Subcutaneous adipose tissue (tissue), 4 donors: ENCODE results near the gene LAMTOR4. TPM values are rescaled to one million over a fixed set of nuclear protein-coding genes. Genes with fewer than 3 reads are reported as not detected.

Experiments
- total RNA-seq, 4 donors: library from RNA; depleted of rRNA; stranded (reverse); fragments of >200 nt; gene quantifications; one replicate each; pipeline ENCODE4 v1.1.0, GENCODE V29; 2016
- TF ChIP-seq, protein P1 (sequence below): fragments of 450-650 bp; IDR thresholded peaks from one replicate; pipeline ENCODE4 v1.5.1; 2016; ENCODE audit warnings: low read depth, mild to moderate bottlenecking, control low read depth, antibody characterized with exemption, moderate library complexity

The LAMTOR4 gene
- total RNA-seq, 4 donors from 2014 or later = 142 to 268 (median 250) TPM

DNA sequence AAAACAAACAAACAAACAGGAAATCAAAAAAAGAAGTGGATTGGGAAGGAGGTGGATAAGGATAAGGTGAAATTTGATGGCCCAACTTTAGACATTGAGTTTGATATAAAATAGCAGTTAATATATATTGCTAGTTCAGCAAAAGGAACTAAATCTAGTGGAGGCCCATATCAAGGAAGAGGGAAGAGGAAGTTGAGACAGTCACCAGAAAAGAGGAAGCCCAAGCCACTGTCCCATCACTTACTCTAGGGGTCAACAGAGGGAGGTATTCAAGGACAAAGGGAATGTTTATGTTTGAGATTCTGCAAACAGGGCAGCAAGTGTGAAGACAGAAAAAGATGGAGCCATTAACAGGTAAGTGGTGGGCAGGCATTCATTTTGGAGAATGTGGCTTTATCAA, 3.7 kb downstream of the LAMTOR4 start:
- TF ChIP-seq, protein P1, sequence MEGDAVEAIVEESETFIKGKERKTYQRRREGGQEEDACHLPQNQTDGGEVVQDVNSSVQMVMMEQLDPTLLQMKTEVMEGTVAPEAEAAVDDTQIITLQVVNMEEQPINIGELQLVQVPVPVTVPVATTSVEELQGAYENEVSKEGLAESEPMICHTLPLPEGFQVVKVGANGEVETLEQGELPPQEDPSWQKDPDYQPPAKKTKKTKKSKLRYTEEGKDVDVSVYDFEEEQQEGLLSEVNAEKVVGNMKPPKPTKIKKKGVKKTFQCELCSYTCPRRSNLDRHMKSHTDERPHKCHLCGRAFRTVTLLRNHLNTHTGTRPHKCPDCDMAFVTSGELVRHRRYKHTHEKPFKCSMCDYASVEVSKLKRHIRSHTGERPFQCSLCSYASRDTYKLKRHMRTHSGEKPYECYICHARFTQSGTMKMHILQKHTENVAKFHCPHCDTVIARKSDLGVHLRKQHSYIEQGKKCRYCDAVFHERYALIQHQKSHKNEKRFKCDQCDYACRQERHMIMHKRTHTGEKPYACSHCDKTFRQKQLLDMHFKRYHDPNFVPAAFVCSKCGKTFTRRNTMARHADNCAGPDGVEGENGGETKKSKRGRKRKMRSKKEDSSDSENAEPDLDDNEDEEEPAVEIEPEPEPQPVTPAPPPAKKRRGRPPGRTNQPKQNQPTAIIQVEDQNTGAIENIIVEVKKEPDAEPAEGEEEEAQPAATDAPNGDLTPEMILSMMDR = no peak

DNA sequence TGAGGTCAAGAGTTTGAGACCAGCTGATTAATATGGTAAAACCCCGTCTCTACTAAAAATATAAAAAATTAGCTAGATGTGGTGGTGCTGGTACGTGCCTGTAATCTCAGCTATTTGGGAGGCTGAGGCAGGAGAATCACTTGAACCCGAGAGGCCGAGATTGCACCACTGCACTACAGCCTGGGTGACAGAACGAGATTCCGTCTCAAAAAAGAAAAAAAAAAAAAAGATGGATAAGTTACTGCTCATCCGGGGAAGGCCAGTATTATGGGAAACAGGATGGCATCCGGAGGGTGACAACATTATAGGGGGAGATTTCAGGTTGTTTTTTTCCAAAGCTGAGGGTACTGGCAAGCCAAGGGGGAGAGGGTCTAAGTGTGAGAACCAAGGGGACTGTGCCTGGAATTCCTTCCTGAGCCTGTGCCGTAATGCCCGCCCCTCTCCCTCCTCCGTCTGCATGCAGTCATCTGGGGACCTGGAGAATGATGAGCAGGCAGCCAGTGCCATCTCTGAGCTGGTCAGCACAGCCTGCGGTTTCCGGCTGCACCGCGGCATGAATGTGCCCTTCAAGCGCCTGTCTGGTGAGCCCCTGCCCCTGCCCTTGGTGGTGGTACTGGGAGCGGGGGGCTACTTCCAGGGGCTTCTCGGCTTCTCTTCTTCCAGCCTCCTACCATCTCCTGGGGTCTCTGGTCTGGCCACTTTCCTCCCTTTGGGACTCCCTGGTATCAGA, 4.4 kb downstream of the LAMTOR4 start:
- TF ChIP-seq, protein P1 = no peak

DNA sequence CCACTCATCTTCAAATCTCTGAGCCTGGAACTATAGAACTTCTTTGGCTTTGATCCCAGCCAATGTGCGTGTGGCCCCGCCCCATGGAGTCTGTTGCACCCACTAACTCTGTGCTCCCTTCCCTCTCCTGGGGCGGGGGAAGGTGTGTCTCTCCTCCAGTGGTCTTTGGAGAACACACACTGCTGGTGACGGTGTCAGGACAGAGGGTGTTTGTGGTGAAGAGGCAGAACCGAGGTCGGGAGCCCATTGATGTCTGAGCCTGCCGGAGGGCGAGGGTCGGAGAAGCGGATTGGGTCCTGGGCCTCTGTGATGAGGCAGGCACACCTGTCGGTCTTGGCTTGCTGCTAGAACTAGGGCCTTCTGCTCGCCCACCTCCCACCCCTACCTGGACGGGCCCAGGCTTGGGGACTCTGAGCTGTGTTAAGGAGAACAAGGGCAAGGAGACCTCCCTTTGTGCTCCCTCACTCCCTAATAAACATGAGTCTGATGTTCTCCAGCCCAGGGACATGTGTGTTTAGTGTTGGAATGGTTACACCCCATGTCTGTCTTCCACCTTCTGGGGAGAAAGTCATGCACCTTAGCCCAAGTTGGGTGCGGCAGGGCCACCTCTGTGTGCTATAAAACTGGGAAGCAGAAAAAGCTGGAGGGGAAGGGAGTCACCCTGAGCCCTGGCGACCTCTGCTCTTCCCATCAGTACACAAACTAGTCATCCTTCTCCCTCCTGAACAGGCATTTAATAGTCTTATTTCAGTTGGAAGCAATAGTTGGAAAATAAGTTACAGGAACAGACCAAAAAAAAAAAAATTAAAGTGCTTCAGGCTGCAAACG, 5.2 kb downstream of the LAMTOR4 start:
- TF ChIP-seq, protein P1 = no peak

DNA sequence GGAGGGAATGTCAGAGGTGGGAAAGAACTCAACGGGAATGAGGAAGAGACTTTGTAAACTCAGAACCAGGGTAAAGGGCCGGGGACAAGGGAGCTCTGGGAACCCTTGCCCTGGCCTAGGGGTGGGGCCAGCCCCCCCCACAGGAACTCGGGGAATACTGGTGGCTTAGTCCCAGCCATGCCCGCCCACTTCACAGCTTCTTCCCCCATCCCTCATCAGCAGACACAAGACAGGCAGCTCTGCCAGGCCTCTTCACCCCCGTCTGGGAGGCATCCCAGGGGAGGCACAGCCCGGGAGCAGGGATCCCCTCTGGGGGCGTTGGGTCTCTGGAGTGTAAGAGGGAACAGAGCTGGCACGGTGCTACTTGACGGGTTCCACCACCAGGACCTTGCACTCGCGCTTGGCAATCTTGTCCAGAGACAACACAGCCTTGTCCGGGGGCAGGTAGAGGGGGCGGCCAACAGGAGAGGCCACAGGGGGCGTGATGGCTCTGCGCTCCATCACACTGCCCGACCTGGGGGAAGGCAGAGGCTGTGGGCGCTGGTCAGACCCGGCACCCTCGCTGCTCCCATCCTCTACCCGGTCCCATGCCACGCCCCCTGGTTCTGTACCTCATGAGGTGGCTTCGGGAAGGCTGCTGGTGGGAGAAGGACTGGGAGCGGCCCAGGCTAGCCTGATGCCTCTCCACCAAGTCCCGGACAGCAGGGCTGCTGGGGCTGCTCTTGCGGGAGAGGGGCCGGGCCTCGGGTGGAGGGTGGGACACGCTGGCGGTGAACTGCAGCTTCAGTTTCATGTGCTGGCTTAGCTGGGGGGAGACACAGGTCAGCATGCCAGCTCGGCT, 6.2 kb downstream of the LAMTOR4 start:
- TF ChIP-seq, protein P1 = no peak

DNA sequence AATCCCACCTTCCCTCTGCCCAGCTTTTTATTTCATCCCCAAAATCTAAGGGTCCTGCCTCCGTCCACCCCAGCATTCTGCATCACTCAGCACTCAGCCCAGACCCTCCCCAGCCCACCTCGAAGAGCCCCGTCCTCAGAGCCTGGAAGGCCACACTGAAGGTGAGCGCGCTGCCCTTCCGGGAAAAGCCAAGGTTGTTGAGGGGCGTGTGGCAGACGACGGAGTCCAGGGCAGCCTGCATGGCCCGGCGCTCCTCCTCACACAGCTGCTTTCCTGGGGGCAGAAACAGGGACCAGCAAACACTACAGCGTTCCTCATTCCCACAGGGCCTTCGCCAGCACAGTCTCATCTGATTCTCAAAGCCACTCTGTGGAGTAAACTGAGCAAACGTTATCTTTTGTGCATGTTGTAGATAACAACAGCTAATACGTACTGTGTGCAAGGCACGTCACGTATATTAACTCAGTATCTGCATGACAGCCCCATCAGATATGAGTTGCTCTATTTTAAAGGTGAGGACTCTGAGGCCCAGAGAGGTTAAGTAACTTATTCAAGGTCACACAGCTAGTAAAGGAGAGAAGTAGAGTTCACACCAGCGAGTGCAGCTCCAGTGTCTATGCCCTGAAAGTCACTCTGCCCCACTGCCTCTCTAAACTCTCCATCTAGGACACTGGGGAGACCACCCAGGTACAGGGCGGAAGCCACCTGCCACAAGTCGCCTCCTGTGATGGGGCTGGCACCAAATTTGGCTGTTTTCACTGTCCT, 7.0 kb downstream of the LAMTOR4 start:
- TF ChIP-seq, protein P1 = no peak

DNA sequence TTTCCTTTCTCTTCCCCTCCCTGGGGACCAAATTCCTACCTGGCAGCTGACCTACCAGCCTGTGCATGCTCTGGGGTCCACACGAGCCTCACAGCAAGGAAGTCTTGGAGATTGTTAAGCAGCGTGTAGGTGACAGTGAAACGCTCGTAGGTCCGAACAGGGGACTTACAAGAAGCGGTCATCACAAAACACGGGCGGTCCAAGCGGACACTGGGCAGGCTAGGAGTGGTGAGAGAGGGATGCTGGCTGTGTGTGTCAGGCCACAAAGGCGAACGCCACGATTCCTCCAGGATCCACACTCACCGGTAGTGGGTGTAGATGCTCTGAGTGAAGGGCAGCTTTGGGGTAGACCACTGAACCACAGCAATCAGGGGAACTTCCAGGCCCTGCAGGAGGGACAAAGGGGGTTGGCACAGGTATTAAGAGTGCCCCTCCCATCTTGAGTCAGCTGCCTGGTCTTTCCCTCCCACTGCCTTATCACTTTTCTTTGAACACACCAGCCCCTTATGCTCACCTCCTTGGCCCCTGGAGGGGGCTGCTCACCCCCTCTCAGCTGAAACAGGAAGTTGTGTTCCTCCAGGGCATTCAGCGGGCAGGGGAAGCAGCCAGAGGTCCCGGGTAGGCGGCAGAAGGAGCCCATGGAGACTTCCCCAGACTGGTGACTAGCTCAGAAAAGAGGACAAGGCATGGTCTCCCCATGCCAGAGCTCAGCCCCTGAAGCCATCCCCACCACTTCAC, 7.8 kb downstream of the LAMTOR4 start:
- TF ChIP-seq, protein P1 = no peak
